Activated CD8-positive, alpha-beta memory T cell treated with anti-CD3 and anti-CD28 coated beads, Interleukin-2, amount 50 U/mL, for 48 hours (primary cell): ENCODE results near the gene LTV1.
"Not testable (repeated sequence)": the region's sequence is repeated elsewhere in the genome, so short reads cannot be mapped to it uniquely, and the experiment has no call there.

Experiments used
- DNase-seq: peaks from one replicate; pipeline ENCODE4 v3.0.0-alpha.2; 2020

Gene LTV1

GRCh38 chr6:143843677-143843999 is 500 bp downstream of the LTV1 start:
- no peak for DNase-seq

GRCh38 chr6:143844006-143844405 is 868 bp downstream of the LTV1 start:
- DNase-seq, result no peak

- no peak for DNase-seq
These were observed 1.9 kb downstream of the LTV1 start for GRCh38 chr6:143845033-143845432.

- not testable (repeated sequence) for DNase-seq
These were observed 8.6 kb downstream of the LTV1 start for GRCh38 chr6:143851706-143852105.

- not testable (repeated sequence) for DNase-seq
These were observed 11.9 kb downstream of the LTV1 start for GRCh38 chr6:143855057-143855456.

- DNase-seq, result not testable (repeated sequence)
These were observed 13.6 kb downstream of the LTV1 start for GRCh38 chr6:143856762-143857161.

- DNase-seq, result no peak
These were observed 14.5 kb downstream of the LTV1 start for GRCh38 chr6:143857651-143858050.

- no peak for DNase-seq
These were observed 16.9 kb downstream of the LTV1 start for GRCh38 chr6:143859891-143860660.

GRCh38 chr6:143863771-143864170 is 20.6 kb downstream of the LTV1 start:
- DNase-seq, result no peak

GRCh38 chr6:143864234-143864633 is 21.1 kb downstream of the LTV1 start, which contains the start of gene ZC2HC1B:
Gene ZC2HC1B, plus strand, starts transcription at chr6:143864474. Its CDS starts 66 bp downstream, at chr6:143864540.
- DNase-seq, result no peak

GRCh38 chr6:143867236-143867635 is 24.1 kb downstream of the LTV1 start:
- DNase-seq, result no peak

GRCh38 chr6:143868808-143869207 is 25.7 kb downstream of the LTV1 start:
- not testable (repeated sequence) for DNase-seq

GRCh38 chr6:143871202-143871730 is 28.1 kb downstream of the LTV1 start:
- DNase-seq, result not testable (repeated sequence)

- DNase-seq, result no peak
These were observed 29.1 kb downstream of the LTV1 start for GRCh38 chr6:143872201-143872600.

GRCh38 chr6:143873600-143873999 is 30.5 kb downstream of the LTV1 start:
- not testable (repeated sequence) for DNase-seq

- DNase-seq, result not testable (repeated sequence)
These were observed 31.4 kb downstream of the LTV1 start for GRCh38 chr6:143874503-143874902.

GRCh38 chr6:143877584-143878271 is 34.6 kb downstream of the LTV1 start:
- no peak for DNase-seq

GRCh38 chr6:143878272-143878760 is 35.2 kb downstream of the LTV1 start:
- no peak for DNase-seq

- no peak for DNase-seq
These were observed 37.3 kb downstream of the LTV1 start for GRCh38 chr6:143880412-143880811.

- DNase-seq, result no peak
These were observed 39.3 kb downstream of the LTV1 start for GRCh38 chr6:143882401-143882930.

GRCh38 chr6:143884216-143884900 is 41.2 kb downstream of the LTV1 start:
- DNase-seq, result no peak

- DNase-seq, result no peak
These were observed 42.0 kb downstream of the LTV1 start for GRCh38 chr6:143885116-143885515.

GRCh38 chr6:143894655-143895054 is 51.5 kb downstream of the LTV1 start:
- no peak for DNase-seq
